H54 (cell line): ENCODE results near the gene REV1.
"Not testable (repeated sequence)": the region's sequence is repeated elsewhere in the genome, so short reads cannot be mapped to it uniquely, and the experiment has no call there.

ENCODE experiments used
- DNase-seq: peaks from one replicate; pipeline ENCODE4 v3.0.0; 2011; ENCODE audit warnings: low spot score, mixed read lengths; ENCODE audit not compliant: insufficient read length
- FAIRE-seq: peaks from 3 replicates; lab custom pipeline; 2011; peaks lifted over from hg19 to GRCh38; lab: Jason Lieb, UNC
- POLR2A ChIP-seq: IDR thresholded peaks from 2 replicates; pipeline ENCODE4 v1.6.1; 2011; ENCODE audit warnings: low read depth, mild to moderate bottlenecking, low read length

REV1 gene

DNA sequence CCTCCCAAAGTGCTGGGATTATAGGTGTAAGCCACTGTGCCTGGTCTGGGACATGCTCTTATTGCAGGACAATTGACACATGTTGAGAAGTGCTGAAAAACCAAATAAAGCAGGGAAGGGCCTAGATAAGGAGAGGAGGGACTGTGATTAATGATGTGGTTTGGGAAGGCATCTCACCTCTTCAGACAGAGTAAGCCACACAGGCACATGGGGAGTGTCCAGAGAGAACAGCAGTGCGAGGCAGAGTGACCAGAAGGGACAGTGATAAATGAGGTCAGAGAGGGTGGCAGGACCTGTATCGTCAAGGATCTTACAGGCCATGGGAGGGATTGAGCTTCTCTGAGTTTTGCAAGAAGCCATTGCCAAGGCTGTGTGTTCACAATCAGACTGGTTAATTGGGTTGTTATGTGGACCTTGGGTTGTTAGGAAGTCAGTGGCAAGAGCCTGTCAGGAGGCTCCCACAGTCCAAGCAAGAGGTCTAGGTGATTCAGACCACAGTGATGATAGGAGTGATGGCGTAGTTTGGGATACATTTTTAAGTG lies 94.2 kb downstream of the REV1 start:
- no peak for DNase-seq
- FAIRE-seq, result no peak
- TF ChIP-seq POLR2A, result no peak

GRCh38 chr2:99389946-99390345 lies 99.9 kb downstream of the REV1 start:
- no peak for FAIRE-seq
- TF ChIP-seq POLR2A, result no peak

DNA sequence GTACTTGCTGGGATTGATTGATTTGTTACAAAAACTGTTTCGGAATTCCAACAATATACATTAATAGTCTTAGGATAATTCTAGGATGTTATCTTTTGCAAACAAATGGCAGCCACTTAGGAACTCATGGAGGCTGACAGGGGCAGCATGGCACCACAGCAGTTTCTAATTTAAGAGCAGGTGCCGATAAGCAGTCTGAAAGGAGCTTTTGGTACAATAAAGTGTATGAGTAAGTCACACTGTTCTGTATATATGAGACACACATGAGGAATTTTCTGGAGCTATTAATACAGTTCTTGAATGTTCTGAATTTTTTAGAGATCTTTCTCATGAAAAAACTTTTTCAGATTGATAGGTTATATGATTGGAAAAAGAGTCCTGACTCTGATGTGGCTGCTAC lies 100.4 kb downstream of the REV1 start:
- DNase-seq (no peak), FAIRE-seq (no peak)
- no peak for TF ChIP-seq POLR2A

More at GRCh38 chr2:99389946-99390345, 99.9 kb downstream of the REV1 start:
- DNase-seq, result no peak

DNA sequence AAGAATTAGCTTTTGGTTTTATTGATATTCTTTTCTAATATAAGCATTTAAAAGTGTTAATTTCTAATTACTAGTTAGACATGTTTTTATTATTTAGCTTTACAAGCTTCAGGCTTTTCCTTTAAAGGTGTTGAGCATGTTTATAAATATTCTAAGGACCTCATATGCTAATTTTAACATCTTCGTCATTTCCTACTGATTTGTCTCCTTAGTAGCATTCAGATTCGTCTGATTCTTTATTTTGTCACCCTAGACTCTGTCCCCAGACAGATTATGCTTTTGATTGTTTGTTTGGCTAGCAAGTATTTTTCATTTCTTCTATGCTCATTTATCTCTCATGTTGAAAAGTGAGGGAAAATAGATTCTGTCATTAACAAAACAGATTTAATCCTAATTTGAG lies 100.9 kb downstream of the REV1 start:
- no peak for TF ChIP-seq POLR2A
- DNase-seq (no peak), FAIRE-seq (no peak)

- no peak for FAIRE-seq
- no peak for DNase-seq
- TF ChIP-seq POLR2A, result no peak
Measured at GRCh38 chr2:99386011-99386410, 103.8 kb downstream of the REV1 start.

- DNase-seq (no peak), FAIRE-seq (no peak)
- no peak for TF ChIP-seq POLR2A
Measured at GRCh38 chr2:99382143-99382542, 107.7 kb downstream of the REV1 start.

- DNase-seq (no peak), FAIRE-seq (peak; percentile 38)
- TF ChIP-seq POLR2A, result no peak
Measured at GRCh38 chr2:99380376-99381010, 109.3 kb downstream of the REV1 start.

GRCh38 chr2:99377879-99378278 lies 111.9 kb downstream of the REV1 start:
- DNase-seq, result no peak
- no peak for FAIRE-seq
- TF ChIP-seq POLR2A, result no peak

DNA sequence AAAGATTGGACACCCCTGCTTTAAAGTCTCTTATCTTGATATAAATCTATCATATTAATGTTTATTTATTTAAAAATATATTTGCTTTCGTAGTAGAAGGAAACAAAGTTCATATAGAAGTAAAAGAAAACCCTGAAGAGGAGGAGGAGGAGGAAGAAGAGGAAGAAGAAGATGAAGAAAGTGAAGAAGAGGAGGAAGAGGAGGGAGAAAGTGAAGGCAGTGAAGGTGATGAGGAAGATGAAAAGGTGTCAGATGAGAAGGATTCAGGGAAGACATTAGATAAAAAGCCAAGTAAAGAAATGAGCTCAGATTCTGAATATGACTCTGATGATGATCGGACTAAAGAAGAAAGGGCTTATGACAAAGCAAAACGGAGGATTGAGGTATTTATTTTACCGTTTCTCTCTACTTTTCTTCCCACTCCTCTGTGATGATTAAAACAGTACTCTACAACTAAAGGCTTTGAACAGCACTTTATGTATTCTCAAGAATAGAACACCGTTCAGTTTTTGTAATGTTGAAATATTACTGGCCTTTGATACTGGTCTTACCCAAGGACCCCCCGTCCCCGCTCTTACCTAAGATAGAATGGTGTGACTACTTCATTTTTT lies 113.5 kb downstream of the REV1 start:
- DNase-seq (no peak), FAIRE-seq (no peak)
- TF ChIP-seq POLR2A, result no peak

- no peak for DNase-seq
- TF ChIP-seq POLR2A, result no peak
- no peak for FAIRE-seq
Measured at GRCh38 chr2:99374747-99375146, 115.1 kb downstream of the REV1 start.

DNA sequence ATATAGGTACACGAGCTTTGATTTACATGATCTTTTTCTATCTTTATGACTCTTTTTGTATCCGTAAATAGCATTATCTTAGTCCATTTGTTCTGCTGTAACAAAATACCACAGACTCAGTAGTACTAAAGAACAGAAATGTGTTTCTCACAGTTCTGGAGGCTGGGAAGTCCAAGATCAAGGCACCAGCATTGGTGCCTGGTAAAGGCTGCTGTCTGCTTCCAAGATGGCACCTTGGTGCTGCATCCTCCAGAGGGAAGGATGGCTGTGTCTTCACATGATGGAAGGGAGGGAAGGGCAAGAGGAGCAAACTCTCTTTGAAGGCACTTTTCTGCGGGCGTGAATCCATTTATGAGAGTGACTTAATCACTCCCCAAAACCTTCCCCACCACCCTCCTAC lies 116.7 kb downstream of the REV1 start:
- no peak for TF ChIP-seq POLR2A
- FAIRE-seq (no peak), DNase-seq (no peak)

- DNase-seq, FAIRE-seq: not testable (repeated sequence)
Measured at GRCh38 chr2:99368854-99369253, 121.0 kb downstream of the REV1 start.

DNA sequence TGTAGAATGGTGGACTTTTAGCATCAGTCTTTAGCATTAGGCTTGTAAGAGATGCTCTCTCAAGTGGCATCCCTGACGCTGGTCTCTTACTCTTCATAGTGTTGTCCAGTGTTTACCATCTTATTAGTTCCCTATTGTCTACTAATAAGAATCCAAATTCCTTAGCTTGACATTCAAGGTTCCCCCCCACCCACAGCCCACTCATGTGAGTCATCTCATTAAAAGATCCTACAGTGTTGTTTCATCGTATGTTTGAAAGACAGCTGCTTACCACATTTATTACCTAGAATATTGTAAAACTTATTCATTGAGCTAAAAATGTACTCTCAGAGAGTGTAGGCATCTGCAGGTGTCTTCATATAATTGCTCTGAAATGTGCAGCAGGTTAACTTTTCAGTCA lies 124.2 kb downstream of the REV1 start:
- no peak for FAIRE-seq
- no peak for TF ChIP-seq POLR2A

DNA sequence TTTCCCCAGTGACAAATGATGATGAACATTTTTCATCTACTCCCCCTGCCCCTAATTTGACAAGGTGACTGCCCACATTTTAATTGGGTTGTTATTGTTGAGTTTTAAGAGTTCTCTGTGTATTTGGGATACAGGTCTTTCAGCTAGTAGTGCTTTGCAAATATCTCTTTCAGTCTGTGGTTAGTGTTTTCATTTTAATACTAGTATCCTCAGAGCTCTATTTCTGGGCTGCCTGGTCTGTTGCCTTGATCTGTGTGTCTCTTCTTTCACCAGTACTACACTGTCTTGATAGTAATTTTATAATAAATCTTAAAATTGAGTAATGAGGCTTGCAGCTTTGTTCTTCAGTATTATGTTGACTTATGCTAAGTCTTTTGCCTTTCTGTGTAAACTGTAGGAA lies 133.0 kb downstream of the REV1 start:
- FAIRE-seq, result no peak
- no peak for DNase-seq
- TF ChIP-seq POLR2A, result no peak

More for the DNA sequence above, 124.2 kb downstream of the REV1 start:
- no peak for DNase-seq

DNA sequence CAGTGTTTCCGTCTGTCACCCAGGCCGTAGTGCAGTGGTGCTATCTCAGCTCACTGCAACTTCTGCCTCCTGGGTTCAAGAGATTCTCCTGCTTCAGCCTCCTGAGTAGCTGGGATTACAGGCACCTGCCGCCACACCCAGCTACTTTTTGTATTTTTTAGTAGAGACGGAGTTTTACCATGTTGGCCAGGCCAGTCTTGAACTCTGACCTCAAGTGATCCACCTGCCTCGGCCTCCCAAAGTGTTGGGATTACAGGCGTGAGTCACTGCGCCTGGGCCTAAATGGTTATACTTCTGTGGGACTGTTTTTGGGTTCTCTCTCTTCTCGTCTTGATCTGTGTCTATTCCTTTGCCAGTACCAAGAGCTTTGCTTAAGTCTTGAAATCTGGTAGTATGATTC lies 135.0 kb downstream of the REV1 start:
- FAIRE-seq, DNase-seq: not testable (repeated sequence)
